ENCODE data around the gene LUZP1.

The LUZP1 gene

GRCh38 chr1:23152966-23153684 is 15.5 kb downstream of the LUZP1 start:
- DNase-seq (ENCODE audit: low read depth) = no peak

- DNase-seq (ENCODE audit: low read depth) = no peak
Measured at GRCh38 chr1:23150742-23151141, 17.9 kb downstream of the LUZP1 start.

- no peak for DNase-seq (ENCODE audit: low read depth)
Measured at GRCh38 chr1:23150125-23150524, 18.5 kb downstream of the LUZP1 start.

- no peak for DNase-seq (ENCODE audit: low read depth)
Measured at GRCh38 chr1:23149114-23149513, 19.5 kb downstream of the LUZP1 start.

- DNase-seq (ENCODE audit: low read depth) = no peak
Measured at GRCh38 chr1:23148084-23148483, 20.6 kb downstream of the LUZP1 start.

GRCh38 chr1:23140940-23141596 is 27.6 kb downstream of the LUZP1 start:
- DNase-seq (ENCODE audit: low read depth) = no peak

- DNase-seq (ENCODE audit: low read depth) = no peak
Measured at GRCh38 chr1:23135268-23135667, 33.4 kb downstream of the LUZP1 start.

- no peak for DNase-seq (ENCODE audit: low read depth)
Measured at GRCh38 chr1:23134055-23134454, 34.6 kb downstream of the LUZP1 start.

GRCh38 chr1:23133587-23133986 is 35.1 kb downstream of the LUZP1 start:
- DNase-seq (ENCODE audit: low read depth) = no peak

- DNase-seq (ENCODE audit: low read depth) = no peak
Measured at GRCh38 chr1:23132033-23132432, 36.6 kb downstream of the LUZP1 start.

GRCh38 chr1:23129846-23130245 is 38.8 kb downstream of the LUZP1 start:
- DNase-seq (ENCODE audit: low read depth) = no peak

GRCh38 chr1:23126801-23127200 is 41.9 kb downstream of the LUZP1 start:
- no peak for DNase-seq (ENCODE audit: low read depth)

GRCh38 chr1:23126200-23126599 is 42.5 kb downstream of the LUZP1 start:
- DNase-seq (ENCODE audit: low read depth) = no peak

- DNase-seq (ENCODE audit: low read depth) = no peak
Measured at GRCh38 chr1:23125489-23125888, 43.2 kb downstream of the LUZP1 start.

GRCh38 chr1:23124259-23125026 is 44.2 kb downstream of the LUZP1 start:
- no peak for DNase-seq (ENCODE audit: low read depth)

- DNase-seq (ENCODE audit: low read depth) = no peak
Measured at GRCh38 chr1:23123528-23123927, 45.1 kb downstream of the LUZP1 start.

- DNase-seq (ENCODE audit: low read depth) = no peak
Measured at GRCh38 chr1:23122796-23123195, 45.9 kb downstream of the LUZP1 start.

GRCh38 chr1:23122023-23122748 is 46.5 kb downstream of the LUZP1 start:
- DNase-seq (ENCODE audit: low read depth) = no peak

GRCh38 chr1:23120383-23120782 is 48.3 kb downstream of the LUZP1 start:
- DNase-seq (ENCODE audit: low read depth) = no peak

- no peak for DNase-seq (ENCODE audit: low read depth)
Measured at GRCh38 chr1:23118957-23119792, 49.5 kb downstream of the LUZP1 start.

- DNase-seq (ENCODE audit: low read depth) = no peak
Measured at GRCh38 chr1:23118407-23118806, 50.2 kb downstream of the LUZP1 start.
